Sigmoid colon (tissue), 7 donors: ENCODE results near the gene CHST14. TPM values are rescaled to one million over a fixed set of nuclear protein-coding genes. Genes with fewer than 3 reads are reported as not detected.

ENCODE experiments used
- DNase-seq: peaks from one replicate; pipeline ENCODE4 v3.0.0-alpha.2; 2019
- H3K27ac ChIP-seq, 4 donors: fragments of 200-600 bp; sonication (generic); one replicate each; pipeline ENCODE4 v1.5.1; 2016 to 2019; ENCODE audit warnings: mild to moderate bottlenecking in 1 of 4
- H3K27me3 ChIP-seq, 3 donors: fragments of 200-600 bp; sonication (generic); one replicate each; pipeline ENCODE4 v1.5.1; 2019; ENCODE audit warnings: mild to moderate bottlenecking in 1 of 3
- H3K36me3 ChIP-seq, 4 donors: fragments of 200-600 bp; sonication (generic); one replicate each; pipeline ENCODE4 v1.5.1; 2016 to 2019
- H3K4me1 ChIP-seq, 4 donors: fragments of 200-600 bp; sonication (generic); one replicate each; pipeline ENCODE4 v1.5.1; 2017 to 2019
- H3K4me3 ChIP-seq, 4 donors: fragments of 200-600 bp; sonication (generic); one replicate each; pipeline ENCODE4 v1.5.1; 2017 to 2019; ENCODE audit warnings: mild to moderate bottlenecking in 2 of 4, moderate library complexity in 1 of 4
- H3K9me3 ChIP-seq, 4 donors: fragments of 200-600 bp in 3 of 4; sonication (generic) in 3 of 4; one replicate each; pipeline versions ENCODE4 v1.5.1 to v1.6.1; 2013 to 2019
- CTCF ChIP-seq, 4 experiments: fragments of 450-650 bp in 3 of 4; fragments of 200-600 bp in 1 of 4; IDR thresholded peaks; one replicate each; pipeline ENCODE4 v1.5.1; 2016 to 2019; ENCODE audit warnings: antibody characterized with exemption in 4 of 4, mild to moderate bottlenecking in 3 of 4, moderate library complexity in 2 of 4
- EP300 ChIP-seq, 4 donors: sonication (generic); formaldehyde crosslinking; IDR thresholded peaks; one replicate each; pipeline ENCODE4 v1.6.1; 2017; ENCODE audit warnings: antibody characterized with exemption in 4 of 4
- POLR2A ChIP-seq, 2 donors: fragments of 450-650 bp; IDR thresholded peaks; one replicate each; pipeline ENCODE4 v1.6.1; 2016; ENCODE audit warnings: antibody characterized with exemption in 2 of 2, mild to moderate bottlenecking in 2 of 2, moderate library complexity in 2 of 2
- POLR2AphosphoS5 ChIP-seq, 4 donors: sonication (generic); formaldehyde crosslinking; IDR thresholded peaks; one replicate each; pipeline ENCODE4 v1.6.1; 2017; ENCODE audit warnings: antibody characterized with exemption in 4 of 4
- WGBS, 2 donors: extraction: QIAGEN DNeasy Blood & Tissue Kit; methylation state at CpG; one replicate each; pipeline ENCODE4 v1.1.7; 2013; 5-methylcytosine and 5-hydroxymethylcytosine counted together
- intact Hi-C: fragments of 100-400 bp; cut with DNase I; formaldehyde crosslinking; loops from one replicate; pipeline ENCODE4 v1.15.1; 2023
- polyA plus RNA-seq, 3 donors: library from polyadenylated mRNA; stranded (reverse); fragments of 200-250 nt; gene quantifications; one replicate each; pipeline ENCODE4 v1.2.3, GENCODE V29; 2013
- total RNA-seq, 4 donors: library from RNA; depleted of rRNA; stranded (reverse); fragments of >200 nt; gene quantifications; one replicate each; pipeline ENCODE4 v1.1.0, GENCODE V29; 2016
- donor health status: healthy with polysubstance abuse.
- donor health status: Bipolar disorder and iron deficiency.
- donor health status: healthy.

CHST14 gene
- total and polyA plus RNA-seq, 7 donors: 1.2 to 10.2 (median 6.4) TPM

GRCh38 chr15:40472171-40472727 is 1.5 kb downstream of the CHST14 start:
- Histone ChIP-seq H3K27ac (peak overlapping the region in 2 of 4 donors; percentile 88 to 89), H3K36me3 (no peaks in the 10 kb centered on the region), H3K4me1 (peaks cover 0 to 22% (median 18%) of the 10 kb centered on the region in 4 donors), H3K4me3 (peak overlapping the region in 3 of 4 donors; percentile 79 to 92 (median 85)), H3K9me3 (no peaks in the 10 kb centered on the region), H3K27me3 (no peaks in the 10 kb centered on the region)
- WGBS, 2 donors: 73 to 77% methylated on average over 9 of the region's 9 CpGs
- no peak for DNase-seq
- intact Hi-C loops: loop anchor here (5.0 kb wide), 1 partner anchor 95 kb away; the partner anchor contains the start of genes CCDC32 and RPUSD2
- TF ChIP-seq POLR2AphosphoS5 (IDR thresholded peaks at IDR 0.05): no peak
- no peak for TF ChIP-seq EP300 (IDR thresholded peaks at IDR 0.05)
- no peak for TF ChIP-seq POLR2A (IDR thresholded peaks at IDR 0.05)
- TF ChIP-seq CTCF (IDR thresholded peaks at IDR 0.05): no peak

GRCh38 chr15:40474581-40474980 is 3.8 kb downstream of the CHST14 start:
- no peaks in the 10 kb centered on the region for H3K36me3 ChIP-seq
- peaks cover 0 to 22% (median 18%) of the 10 kb centered on the region in 4 donors for H3K4me1 ChIP-seq
- H3K4me3 ChIP-seq: no peak overlapping the region
- H3K9me3 ChIP-seq: no peaks in the 10 kb centered on the region
- DNase-seq: no peak
- intact Hi-C loops: loop anchor here (5.0 kb wide), 1 partner anchor 93 kb away; the partner anchor contains the start of genes CCDC32 and RPUSD2
- 83 to 90% methylated on average over 8 of the region's 8 CpGs for WGBS, 2 donors
- no peak for TF ChIP-seq POLR2A (IDR thresholded peaks at IDR 0.05)
- TF ChIP-seq POLR2AphosphoS5 (IDR thresholded peaks at IDR 0.05): no peak
- no peak for TF ChIP-seq CTCF (IDR thresholded peaks at IDR 0.05)
- TF ChIP-seq EP300 (IDR thresholded peaks at IDR 0.05): no peak
- no peaks in the 10 kb centered on the region for H3K27me3 ChIP-seq
- H3K27ac ChIP-seq: no peak overlapping the region

DNA sequence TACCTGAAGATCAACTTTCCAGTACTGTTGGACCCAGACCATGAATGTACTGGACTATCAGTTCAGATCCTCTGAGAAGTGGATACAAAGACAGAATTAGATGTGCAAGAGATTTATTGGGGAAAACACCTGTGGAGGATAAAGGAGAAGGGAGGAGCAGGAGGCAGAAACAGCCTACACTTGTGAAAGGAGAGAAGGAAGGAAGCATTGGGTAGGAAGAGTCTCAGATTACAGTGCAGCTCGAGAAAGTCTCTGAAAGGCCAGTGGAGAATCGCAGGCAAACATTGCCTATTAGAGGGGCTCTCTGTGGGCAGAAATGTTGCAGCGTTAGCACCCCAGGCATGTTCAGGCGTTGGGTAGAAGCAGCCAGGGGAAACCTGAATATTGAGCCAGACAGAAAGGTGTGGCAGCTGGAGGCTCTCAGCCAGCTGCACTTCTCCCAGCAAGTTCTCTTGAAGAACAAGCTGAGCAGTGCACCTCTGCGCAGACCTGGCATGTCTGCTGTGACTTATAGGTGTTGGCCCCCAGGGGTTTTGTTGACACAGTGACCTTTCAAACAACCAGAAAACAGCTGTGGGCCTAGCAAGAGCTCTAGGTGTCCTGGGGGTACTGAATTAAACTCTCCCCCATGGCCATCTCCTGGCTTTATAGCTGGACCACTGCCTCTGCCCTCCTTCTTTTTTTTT is 7.0 kb downstream of the CHST14 start:
- intact Hi-C loops: no loop called here
- DNase-seq: no peak

GRCh38 chr15:40479024-40479423 is 8.2 kb downstream of the CHST14 start:
- no peaks in the 10 kb centered on the region for H3K36me3 ChIP-seq
- H3K27me3 ChIP-seq: no peaks in the 10 kb centered on the region
- no peak overlapping the region for H3K4me3 ChIP-seq
- H3K4me1 ChIP-seq: no peaks in the 10 kb centered on the region
- intact Hi-C loops: no loop called here
- no peak overlapping the region for H3K27ac ChIP-seq
- DNase-seq: no peak
- no peaks in the 10 kb centered on the region for H3K9me3 ChIP-seq
- TF ChIP-seq CTCF (IDR thresholded peaks at IDR 0.05) (no peak), EP300 (IDR thresholded peaks at IDR 0.05) (no peak), POLR2AphosphoS5 (IDR thresholded peaks at IDR 0.05) (no peak), POLR2A (IDR thresholded peaks at IDR 0.05) (no peak)

More for the DNA sequence above, 7.0 kb downstream of the CHST14 start:
- Histone ChIP-seq H3K9me3 (no peaks in the 10 kb centered on the region), H3K4me1 (peaks cover 0 to under 1% (median 0%) of the 10 kb centered on the region in 4 donors), H3K27me3 (no peaks in the 10 kb centered on the region), H3K4me3 (no peak overlapping the region), H3K36me3 (no peaks in the 10 kb centered on the region), H3K27ac (no peak overlapping the region)
- TF ChIP-seq POLR2AphosphoS5 (IDR thresholded peaks at IDR 0.05) (no peak), CTCF (IDR thresholded peaks at IDR 0.05) (no peak), POLR2A (IDR thresholded peaks at IDR 0.05) (no peak), EP300 (IDR thresholded peaks at IDR 0.05) (no peak)
- WGBS, 2 donors: 26 to 67% methylated on average over 5 of the region's 5 CpGs
